ENCODE measurements around the gene RPL27. TPM values are rescaled to one million over a fixed set of nuclear protein-coding genes. Genes with fewer than 3 reads are reported as not detected.

Gene RPL27
- total and polyA plus RNA-seq, 2 donors (not counting 3 experiments of a cell fraction or from before 2014, with no cell fraction given), result 1,014 to 2,467 TPM

- dilution Hi-C loops (cut with MboI; ENCODE audit: extremely low pct_ligation_motif_present, low sequenced_read_pairs), result no loop called here
- Histone ChIP-seq H3K27ac (ENCODE audit: insufficient read depth, low read depth, low read length) (peak overlapping the region; percentile 68), H2AFZ (ENCODE audit: low read depth, low read length) (peak overlapping the region; percentile 20), H3K9me3 (replicated peaks; ENCODE audit: control insufficient read depth, insufficient read depth, low read length) (no peaks in the 10 kb centered on the region), H3K4me1 (ENCODE audit: control insufficient read depth, extremely low read depth, insufficient read depth, low read length) (peaks cover 21% of the 10 kb centered on the region), H3K79me2 (ENCODE audit: control insufficient read depth, insufficient read depth, low read length) (peaks cover 16% of the 10 kb centered on the region), H3K9ac (replicated peaks; ENCODE audit: extremely low read depth, insufficient read depth, low read length) (no peak overlapping the region), H3K9me1 (replicated peaks; ENCODE audit: control insufficient read depth, extremely low read depth, insufficient read depth, low read length) (no peaks in the 10 kb centered on the region), H3K27me3 (ENCODE audit: control insufficient read depth in 2 of 2, insufficient read depth in 2 of 2, low read length in 2 of 2) (no peaks in the 10 kb centered on the region), H3K36me3 (ENCODE audit: control insufficient read depth in 2 of 2, extremely low read depth in 1 of 2, insufficient read depth in 2 of 2, low read length in 2 of 2) (peaks cover 8 to 10% of the 10 kb centered on the region in 2 experiments), H3K4me3 (replicated peaks in 1 of 3; ENCODE audit: insufficient read depth in 1 of 3, low read depth in 1 of 3, low read length in 3 of 3) (no peak overlapping the region), H4K20me1 (replicated peaks; ENCODE audit: control insufficient read depth, extremely low read depth, insufficient read depth, low read length) (no peaks in the 10 kb centered on the region), H3K4me2 (ENCODE audit: insufficient read depth, low read length) (peak overlapping the region; percentile 23)
- intact Hi-C loops (cut with micrococcal nuclease), result no loop called here
- DNase-seq (ENCODE audit: low read depth, low spot score), result peak; percentile 62
- TF ChIP-seq CTCF (IDR thresholded peaks at IDR 0.05; ENCODE audit: extremely low read depth in 1 of 2, insufficient read depth in 1 of 2, low read depth in 1 of 2, low read length in 2 of 2), result no peak
- TF ChIP-seq MYC (IDR thresholded peaks at IDR 0.05; ENCODE audit: low read depth, low read length), result no peak
- no peak for TF ChIP-seq EZH2 (IDR thresholded peaks at IDR 0.05; ENCODE audit: borderline replicate concordance, low read depth, low read length, severe bottlenecking)
- no peak for TF ChIP-seq JUN (IDR thresholded peaks at IDR 0.05; ENCODE audit: borderline replicate concordance, insufficient read depth, insufficient read length, low read depth)
- TF ChIP-seq POLR2A (IDR thresholded peaks at IDR 0.05; ENCODE audit: low read depth, low read length), result no peak
- no peak for TF ChIP-seq GATA2 (IDR thresholded peaks at IDR 0.05; ENCODE audit: insufficient read depth, insufficient read length, low read depth, low read length)
- no peak for TF ChIP-seq MAX (IDR thresholded peaks at IDR 0.05; ENCODE audit: insufficient read depth, insufficient read length)
- TF ChIP-seq POLR2AphosphoS5 (IDR thresholded peaks at IDR 0.05; ENCODE audit: insufficient read depth, low read depth, low read length), result no peak
- no peak for TF ChIP-seq FOS (IDR thresholded peaks at IDR 0.05; ENCODE audit: borderline replicate concordance, insufficient read depth, low read length)
- peak; percentile 58 for FAIRE-seq
- BruUV-seq (replicated peaks), result no TSS peak
- ChIA-PET CTCF (interaction anchor here (0.6 to 3.9 kb wide), 2 partner anchors 13 to 56 kb away, joined by 3 to 22 read pairs; partner anchors contain the start of gene RPL27), POLR2A (interaction anchor here (1.4 kb wide), 1 partner anchor 13 kb away, joined by 3 read pairs; the partner anchor contains the start of gene RPL27)
Observed at GRCh38 chr17:42985225-42985624, 13.0 kb upstream of the RPL27 start.

Measured in endothelial cell of umbilical vein (primary cell).